Fibroblast of skin of left biceps (primary cell): Measurements from ENCODE around the gene LRRC14B.
"Not testable (repeated sequence)": the region's sequence is repeated elsewhere in the genome, so short reads cannot be mapped to it uniquely, and the experiment has no call there.

Source experiments
- DNase-seq, 2 experiments: peaks; one replicate each; pipeline ENCODE4 v3.0.0-alpha.2; 2013; ENCODE audit warnings: low read depth in 2 of 2

Gene LRRC14B

DNA sequence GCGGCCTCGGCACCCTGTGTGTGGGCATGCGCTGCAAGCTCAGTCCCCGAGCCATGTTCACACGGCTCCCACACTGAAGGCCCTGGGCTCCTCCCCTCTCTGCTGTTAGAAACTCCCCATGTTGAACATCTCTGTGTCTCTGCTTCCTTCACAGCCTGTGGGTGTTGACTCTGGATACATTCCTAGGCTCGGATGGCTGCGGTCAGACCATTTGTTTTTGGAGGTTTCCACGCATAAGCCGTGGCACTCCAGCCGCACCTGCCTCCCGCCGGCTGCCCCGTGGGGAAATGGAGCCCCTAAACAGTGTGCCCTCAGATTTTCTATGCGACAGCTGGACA, 31.2 kb upstream of the LRRC14B start:
- DNase-seq = no peak

DNA sequence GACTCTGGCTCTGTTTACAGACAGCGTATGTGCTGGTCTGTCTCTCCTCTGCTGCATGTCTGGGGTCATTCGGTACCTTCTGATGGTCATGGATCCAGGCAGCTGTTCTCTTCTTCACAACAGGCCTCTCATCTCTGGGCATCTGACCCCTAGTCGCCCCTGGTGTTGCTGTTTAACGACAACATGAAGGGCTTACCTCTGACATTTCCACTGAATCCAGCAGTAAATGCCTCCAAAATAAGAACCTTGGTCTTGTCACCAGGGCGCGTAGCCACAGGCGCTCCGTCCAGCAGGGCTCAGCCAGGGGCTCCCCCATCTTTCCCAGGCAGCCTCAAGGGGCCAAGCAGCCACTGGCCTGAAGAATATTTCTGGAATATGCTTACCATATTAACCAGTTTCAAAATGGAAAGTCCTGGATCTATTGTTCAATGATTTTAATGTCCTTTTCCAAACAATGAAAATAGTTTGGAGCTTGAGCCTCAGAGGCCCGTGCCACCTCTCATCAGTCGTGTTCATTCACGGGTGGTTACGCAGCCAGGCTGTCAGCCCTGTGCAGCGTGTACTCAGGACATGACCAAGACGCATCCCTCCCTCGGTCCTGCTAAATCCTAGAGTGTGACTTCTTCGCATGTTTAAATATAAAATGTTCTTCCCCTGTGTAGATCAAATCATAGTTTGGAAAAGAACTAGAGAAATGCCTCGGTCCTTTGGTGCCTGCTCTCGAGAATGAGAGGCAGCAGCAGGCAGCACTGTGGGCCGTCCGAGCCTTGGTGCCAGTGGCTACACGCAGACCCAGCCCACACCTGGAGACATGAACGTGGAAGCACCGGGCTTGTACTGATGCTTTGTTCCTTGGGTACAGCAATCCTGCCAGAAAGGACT, 30.1 kb upstream of the LRRC14B start:
- no peak for DNase-seq

DNA sequence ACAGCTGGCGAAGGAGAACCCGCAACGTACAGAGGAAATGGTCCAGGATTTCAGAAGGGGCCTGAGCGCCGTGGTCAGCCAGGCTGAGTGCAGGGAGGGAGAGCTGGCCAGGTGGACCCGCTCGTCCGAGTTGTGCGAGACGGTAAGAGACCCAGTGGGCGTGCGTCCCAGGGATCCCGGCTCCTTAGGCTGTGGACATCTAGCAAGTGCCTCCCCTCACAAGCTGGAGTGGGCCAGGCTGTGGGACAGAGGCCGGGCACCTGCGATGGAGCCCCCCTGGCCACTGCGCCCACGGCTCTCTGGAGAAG, 29.5 kb upstream of the LRRC14B start:
- no peak for DNase-seq

DNA sequence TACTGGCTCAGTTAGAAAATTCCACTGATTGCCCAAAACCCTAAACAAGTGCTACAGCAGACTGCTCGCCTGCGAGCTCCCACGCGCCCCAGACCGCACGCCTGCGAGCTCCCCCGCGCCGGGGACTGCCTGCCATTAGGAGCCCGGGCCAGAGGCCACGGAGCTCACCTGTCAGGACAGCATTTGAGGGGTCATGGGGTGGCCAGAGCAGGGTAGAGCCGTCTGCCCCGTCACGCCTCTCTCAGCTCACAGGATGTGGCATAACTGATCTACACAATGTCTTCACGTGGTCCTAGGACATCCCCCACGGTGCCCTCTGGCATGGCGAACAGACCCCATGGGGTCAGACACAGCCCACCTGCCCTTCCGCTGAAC, 29.1 kb upstream of the LRRC14B start:
- DNase-seq = no peak

DNA sequence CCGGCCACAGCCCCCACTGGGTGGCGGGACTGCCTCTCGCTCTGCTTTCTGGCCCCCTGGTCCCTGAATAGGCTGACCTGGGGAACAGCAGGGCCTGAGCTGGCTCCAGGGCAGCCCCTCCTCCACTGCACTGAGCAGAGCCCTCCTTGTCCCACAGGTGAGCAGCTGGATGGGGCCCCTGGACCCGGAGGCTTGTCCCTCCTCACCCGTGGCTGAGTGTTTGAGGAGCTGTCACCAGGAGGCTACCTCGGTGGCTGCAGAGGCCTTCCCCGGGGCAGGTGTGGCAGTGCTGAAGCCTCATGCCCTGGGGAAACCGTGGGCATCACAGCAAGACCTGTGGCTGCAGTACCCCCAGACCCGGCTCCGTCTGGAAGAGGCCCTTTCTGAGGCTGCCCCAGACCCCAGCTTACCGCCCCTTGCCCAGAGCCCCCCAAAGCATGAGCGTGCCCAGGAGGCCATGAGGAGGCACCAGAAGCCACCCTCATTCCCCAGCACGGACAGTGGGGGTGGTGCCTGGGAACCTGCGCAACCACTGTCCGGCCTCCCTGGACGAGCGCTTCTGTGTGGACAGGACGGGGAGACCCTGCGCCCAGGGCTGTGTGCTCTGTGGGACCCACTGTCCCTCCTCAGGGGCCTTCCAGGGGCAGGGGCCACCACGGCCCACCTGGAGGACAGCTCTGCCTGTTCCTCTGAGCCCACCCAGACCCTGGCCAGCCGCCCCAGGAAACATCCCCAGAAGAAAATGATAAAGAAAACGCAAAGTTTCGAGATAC, 28.5 kb upstream of the LRRC14B start:
- DNase-seq = no peak

DNA sequence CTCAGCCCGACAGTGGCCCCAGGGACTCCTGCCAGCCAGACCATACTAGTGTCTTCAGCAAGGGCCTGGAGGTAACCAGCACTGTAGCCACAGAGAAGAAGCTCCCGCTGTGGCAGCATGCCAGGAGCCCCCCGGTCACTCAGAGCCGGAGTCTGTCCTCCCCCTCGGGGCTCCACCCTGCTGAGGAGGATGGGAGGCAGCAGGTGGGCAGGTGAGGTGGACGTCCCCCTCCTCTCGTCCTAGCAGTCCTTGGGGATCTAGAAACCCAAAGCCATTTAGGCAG, 28.0 kb upstream of the LRRC14B start:
- DNase-seq = no peak

DNA sequence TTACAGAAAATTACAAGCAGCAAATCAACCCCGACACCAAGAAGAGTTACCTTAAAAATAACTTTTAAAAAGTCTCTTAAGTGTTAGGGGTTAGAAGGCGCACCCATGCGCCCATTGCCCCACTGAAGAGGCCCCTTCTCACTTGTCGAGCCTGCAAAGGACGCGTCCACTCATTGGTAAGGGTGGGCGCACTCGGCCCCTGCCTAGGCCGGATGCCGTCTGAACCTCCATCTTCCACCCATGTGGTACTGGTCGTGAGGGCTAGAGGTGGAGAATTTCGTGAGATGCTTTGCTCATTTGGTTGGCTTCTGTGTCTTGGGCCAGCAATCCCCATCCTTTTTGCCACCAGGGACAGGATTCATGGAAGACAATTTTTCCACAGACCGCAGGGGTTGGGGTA, 27.5 kb upstream of the LRRC14B start:
- DNase-seq = no peak

DNA sequence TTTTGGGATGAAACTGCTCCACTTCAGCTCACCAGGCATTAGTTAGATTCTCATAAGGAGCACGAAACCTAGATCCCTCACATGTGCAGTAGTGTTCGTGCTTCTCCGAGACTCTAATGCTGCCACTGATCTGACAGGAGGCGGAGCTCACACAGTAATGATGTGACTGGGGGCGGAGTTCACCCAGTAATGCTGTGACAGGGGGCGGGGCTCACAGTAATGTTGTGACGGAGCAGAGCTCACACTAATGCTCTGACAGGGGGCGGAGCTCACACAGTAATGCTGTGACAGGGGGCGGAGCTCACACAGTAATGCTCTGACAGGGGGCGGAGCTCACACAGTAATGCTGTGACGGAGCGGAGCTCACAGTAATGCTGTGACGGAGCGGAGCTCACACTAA, 27.1 kb upstream of the LRRC14B start:
- no peak for DNase-seq

DNA sequence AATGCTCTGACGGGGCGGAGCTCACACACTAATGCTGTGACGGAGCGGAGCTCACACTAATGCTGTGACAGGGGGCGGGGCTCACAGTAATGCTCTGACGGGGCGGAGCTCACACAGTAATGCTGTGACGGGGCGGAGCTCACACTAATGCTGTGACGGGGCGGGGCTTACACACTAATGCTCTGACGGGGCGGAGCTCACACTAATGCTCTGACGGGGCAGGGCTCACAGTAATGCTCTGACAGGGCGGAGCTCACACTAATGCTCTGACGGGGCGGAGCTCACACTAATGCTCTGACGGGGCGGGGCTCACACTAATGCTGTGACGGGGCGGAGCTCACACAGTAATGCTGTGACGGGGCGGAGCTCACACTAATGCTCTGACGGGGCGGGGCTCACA, 26.5 kb upstream of the LRRC14B start:
- DNase-seq = not testable (repeated sequence)

DNA sequence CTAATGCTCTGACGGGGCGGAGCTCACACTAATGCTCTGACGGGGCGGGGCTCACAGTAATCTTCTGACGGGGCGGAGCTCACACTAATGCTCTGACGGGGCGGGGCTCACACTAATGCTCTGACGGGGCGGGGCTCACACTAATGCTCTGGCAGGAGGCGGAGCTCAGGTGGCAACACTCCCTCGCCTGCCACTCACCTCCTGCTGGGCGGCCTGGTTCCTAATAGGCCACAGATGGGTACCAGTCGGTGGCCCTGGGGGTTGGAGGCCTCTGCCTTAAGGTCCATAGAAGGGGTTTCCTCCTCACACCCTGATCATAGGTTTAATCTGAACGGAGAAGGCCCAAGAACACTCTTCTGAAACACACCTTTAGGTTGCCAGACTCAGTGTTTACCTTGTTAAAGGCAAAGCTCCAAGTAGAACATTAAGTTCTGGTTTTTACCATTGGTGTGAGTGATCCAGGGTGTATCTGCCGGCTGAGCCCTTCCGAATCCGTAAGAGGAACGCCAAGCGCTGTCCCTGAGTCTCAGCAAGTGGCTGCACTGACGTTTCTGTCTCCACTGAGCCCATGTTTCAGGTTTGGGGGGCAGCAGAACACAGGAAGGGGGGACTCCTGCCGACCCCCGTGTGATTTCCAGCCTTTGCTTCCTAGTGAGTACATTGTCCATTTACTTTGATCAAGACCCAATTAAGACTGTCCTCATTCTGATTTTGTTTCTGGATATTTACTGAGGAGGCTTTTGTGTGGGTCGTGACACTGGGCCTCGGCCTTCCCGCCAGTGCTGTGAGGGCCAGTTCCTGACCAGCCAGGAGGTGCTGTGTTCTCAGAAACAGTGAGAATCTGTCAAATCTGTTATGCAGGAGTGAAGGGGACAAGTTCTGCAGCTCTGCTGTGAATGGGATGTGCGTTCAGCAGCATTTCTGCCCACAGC, 24.6 kb upstream of the LRRC14B start:
- DNase-seq = no peak

DNA sequence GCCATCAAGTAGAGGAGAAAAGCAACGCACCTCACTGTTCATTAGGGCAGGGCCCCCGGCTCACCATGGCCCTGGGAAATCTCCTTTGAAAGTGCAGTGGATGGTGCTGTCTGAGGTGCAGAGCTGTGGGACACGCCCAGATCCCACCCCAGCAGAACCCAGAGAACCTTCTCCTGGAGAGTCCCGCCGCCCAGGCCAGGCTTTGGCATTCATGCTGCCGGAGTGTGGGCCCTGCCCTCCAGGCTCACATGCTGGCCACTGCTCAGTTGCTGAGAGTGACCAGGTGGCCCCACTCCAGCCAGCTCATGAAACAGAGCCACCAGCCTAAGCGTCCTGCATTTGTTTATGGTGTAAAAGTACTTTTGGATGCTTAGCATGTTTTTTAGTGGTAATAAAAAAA, 23.8 kb upstream of the LRRC14B start:
- DNase-seq = no peak

DNA sequence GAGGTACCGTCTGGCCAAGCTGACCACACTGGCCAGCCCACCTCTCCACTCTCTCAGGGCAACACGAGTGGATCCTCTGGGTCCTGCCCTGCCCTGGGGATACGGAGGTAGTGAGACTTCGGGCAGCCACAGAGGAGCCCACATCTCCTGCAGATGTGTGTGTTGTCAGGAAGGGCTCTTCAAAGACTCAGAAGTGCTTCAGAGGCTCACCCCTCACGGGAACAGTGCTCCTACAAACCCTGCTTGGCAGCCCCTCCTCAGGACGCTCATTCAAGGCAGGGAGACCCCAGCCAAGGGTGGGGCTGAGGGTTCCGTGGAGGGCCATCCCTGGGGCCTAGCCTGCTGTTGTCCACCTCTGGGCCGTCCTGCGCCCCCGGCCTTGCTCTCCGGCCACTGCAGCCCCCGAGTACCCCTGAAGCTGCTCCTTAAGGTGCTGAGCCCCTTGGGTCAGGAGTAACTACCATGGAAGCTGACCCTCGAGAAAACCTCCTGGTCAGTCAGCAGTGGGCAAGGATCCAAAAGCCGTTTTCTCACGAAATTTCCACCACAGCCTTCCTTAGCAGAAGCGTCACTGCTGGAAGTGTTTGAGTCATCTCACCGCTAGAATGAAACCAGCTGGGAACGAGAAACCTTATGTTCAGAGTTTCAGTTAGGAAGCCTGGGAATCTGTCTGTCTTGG, 23.2 kb upstream of the LRRC14B start:
- DNase-seq = peak; percentile 80 to 86

DNA sequence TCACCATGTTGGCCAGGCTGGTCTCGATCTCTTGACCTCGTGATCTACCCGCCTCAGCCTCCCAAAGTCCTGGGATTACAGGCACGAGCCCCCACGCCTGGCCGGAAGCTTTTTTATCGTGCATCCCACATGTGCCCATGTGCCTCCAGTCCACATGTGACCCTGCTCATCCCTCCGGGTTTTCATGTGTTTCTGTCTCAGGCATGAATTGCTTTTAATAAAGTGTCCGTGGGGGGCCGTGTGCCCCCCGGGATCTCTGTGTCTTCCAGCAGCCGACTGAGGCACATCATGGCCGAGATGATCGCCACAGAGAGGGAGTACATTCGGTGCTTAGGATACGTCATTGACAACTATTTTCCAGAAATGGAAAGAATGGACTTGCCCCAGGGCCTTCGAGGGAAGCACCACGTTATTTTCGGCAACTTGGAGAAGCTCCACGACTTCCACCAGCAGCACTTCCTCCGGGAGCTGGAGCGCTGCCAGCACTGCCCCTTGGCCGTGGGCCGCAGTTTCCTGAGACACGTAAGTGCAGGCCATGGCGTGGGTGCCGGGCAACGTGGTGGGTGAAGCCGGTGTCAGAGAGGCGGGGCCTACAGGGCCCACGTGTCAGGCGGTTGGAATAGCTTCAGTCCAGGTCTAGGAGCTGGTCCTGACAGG, 22.1 kb upstream of the LRRC14B start:
- DNase-seq = no peak

DNA sequence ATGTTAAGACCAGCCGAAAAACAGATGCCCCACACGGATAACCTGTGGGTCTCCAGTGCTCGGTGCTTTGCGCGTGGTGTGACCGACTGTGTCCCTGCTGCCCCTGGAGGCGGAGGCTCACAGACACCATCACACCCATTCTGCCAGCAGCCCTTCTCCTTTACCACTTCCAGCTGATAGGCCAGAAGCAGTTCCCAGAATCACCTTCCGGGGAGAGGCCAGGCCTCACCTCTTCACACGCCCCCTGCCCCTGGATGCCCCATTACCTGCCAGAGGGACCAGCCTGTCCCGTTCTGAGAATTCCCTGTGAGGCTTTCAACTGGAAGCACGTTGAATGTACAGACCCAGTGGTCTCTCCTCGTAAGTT, 21.6 kb upstream of the LRRC14B start:
- DNase-seq = no peak

DNA sequence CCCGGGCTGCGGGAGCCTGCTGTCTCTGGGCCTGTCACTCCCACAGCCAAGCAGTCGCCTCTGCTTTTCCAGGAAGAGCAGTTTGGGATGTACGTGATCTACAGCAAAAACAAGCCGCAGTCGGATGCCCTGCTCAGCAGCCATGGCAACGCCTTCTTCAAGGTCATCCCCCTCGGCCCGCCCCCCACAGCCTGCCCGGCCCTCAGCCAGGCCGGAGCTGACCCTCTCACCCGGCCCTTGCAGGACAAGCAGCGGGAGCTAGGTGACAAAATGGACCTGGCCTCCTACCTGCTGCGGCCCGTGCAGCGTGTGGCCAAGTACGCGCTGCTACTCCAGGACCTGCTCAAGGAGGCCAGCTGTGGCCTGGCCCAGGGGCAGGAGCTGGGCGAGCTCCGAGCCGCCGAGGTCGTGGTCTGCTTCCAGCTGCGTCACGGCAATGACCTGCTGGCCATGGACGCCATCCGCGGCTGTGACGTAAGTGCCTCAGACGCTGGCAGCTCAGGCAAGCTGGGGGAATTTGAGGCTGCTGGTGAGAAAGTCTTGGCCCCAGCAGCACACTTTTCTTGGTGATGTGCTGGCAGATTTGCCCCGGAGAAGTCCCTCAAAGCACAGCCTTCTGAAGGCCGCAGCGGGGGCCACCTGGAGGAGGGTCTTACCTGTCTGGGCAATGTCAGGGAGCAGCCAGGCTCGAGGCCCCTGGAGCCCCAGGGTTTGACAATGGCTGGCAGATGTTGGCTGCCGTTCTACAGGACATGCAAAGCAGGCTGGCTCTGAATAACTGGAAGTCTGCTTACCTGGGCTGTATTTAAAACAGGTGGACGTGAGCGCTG, 20.1 kb upstream of the LRRC14B start:
- no peak for DNase-seq

DNA sequence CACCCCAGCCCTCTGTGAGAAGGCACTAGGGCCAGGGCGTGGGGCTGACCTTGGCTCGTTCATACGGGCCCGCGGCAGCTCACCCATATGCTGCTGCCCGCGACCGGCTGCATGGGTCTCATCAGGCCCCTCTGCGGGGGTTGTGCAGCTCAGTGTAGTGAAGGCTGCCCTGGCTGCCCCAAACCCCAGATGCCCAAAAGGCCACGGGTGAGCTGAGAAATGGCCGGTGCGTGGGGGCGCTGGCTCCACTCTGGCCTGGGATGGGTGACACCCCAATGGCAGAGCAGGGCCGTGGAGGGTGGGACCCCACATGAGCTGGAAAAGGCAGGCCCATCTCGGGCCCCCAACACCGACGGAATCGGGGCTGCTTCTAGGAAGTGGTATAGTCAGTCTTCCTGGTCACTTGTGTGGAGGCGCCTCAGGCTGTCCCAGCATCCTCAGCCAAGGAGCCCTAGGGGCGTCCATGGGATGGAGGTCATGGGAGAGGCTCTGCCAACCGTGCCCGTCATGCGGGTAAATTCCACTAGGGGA, 19.4 kb upstream of the LRRC14B start:
- DNase-seq = no peak

DNA sequence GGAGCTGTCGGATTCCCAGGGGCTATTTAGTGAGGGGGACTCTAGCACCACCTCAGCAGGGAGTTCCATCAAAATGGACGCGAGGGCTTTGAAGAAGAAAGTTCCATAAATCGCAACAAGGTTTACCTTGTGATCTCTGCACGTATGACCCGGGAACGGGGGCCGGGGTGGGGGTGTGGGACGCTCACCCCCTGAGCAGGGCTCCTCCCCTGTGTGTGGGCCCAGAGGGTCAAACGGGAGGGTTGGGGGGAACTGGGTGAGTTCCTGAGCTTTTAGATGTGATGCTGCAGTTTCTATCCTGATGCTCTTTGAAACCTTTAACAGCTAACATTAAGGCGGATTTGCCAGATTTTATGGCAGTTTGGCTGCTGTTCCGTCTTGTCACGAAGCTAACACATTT, 18.9 kb upstream of the LRRC14B start:
- DNase-seq = no peak

DNA sequence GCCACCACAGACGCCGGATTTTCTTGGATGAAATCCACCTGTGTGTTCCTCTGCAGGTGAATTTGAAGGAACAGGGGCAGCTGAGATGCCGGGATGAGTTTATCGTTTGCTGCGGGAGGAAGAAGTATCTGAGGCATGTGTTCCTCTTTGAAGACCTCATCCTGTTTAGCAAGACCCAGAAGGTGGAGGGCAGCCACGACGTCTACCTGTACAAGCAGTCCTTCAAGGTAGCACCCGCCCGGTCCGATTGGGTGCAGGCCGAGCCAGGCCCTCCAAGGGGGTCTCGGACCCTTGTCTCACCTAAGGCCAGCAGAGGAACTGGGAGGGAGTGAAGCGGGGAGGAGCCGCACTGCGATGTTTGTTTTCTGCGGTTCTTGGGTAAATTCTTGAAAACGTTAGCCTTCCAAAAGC, 18.4 kb upstream of the LRRC14B start:
- no peak for DNase-seq

DNA sequence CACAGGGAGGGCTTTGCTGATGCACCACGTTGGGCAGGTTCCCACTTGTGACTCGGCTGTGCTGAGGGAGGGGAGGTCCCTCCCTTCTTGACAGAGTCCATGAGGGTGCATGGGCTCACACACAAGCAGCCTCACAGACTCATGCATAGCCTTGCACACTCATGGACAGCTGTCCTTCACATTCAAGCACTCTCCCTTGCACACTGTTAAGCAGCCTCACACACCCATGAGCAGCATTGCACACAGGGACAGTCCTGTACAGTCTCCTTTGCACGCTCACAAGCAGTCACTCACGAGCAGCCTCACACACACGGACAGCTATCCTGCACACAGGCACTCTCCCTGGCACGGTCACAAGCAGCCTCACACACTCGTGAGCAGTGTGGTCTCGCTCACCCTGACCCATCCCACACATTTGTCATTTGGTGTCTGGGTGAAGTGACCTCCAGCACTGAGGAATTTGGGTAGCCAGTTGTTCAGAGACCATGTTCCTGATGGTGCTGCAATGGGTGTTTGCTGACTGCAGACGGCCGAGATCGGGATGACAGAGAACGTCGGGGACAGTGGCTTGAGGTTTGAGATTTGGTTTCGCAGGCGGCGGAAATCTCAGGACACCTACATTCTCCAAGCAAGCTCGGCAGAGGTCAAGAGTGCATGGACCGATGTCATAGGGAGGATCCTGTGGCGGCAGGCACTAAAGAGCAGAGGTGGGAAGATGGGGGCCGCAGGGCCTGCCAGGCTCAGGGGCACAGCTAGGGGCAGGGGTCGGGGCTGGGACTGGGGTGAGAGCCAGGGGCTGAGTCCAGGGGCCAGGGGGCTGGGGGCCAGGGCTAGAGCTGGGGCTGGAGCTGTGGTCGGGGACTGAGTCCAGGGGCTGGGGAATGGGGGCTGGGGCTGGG, 17.7 kb upstream of the LRRC14B start:
- DNase-seq = no peak

DNA sequence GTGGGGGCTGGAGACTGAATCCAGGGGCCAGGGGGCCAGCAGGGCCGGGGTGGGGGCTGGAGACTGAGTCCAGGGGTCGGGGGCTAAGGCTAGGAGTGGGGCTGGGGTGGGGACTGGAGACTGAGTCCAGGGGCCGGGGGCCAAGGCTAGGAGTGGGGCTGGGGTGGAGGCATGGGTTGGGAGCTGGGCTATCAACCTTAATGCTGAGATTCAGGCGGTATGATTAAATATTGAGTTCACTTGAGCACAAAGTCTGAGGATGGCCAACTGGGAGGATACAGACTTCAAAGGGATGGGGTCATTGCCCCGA, 17.0 kb upstream of the LRRC14B start:
- DNase-seq = no peak
